NCI-H1417 (cell line): ENCODE data around the gene CYP26B1.
A peak's percentile ranks its signal among the peaks of the same experiment; 100 is the strongest.

Experiments used
- DNase-seq, 3 experiments: peaks; one replicate each; lab custom pipeline; 2025; lab: John Stamatoyannopoulos, UW

The CYP26B1 gene

GRCh38 chr2:72129681-72130340 lies 17.9 kb downstream of the CYP26B1 start:
- DNase-seq, result no peak

GRCh38 chr2:72128843-72129227 lies 18.8 kb downstream of the CYP26B1 start:
- DNase-seq, result no peak

- DNase-seq, result no peak
Measured at GRCh38 chr2:72128059-72128842, 19.4 kb downstream of the CYP26B1 start.

- DNase-seq, result no peak
Measured at GRCh38 chr2:72127401-72128058, 20.1 kb downstream of the CYP26B1 start.

GRCh38 chr2:72126186-72127100 lies 21.2 kb downstream of the CYP26B1 start:
- DNase-seq, result no peak

GRCh38 chr2:72124376-72124775 lies 23.3 kb downstream of the CYP26B1 start:
- no peak for DNase-seq

- DNase-seq, result no peak
Measured at GRCh38 chr2:72121153-72121552, 26.5 kb downstream of the CYP26B1 start.

- no peak for DNase-seq
Measured at GRCh38 chr2:72118951-72119350, 28.7 kb downstream of the CYP26B1 start.

GRCh38 chr2:72118386-72118785 lies 29.3 kb downstream of the CYP26B1 start:
- no peak for DNase-seq

GRCh38 chr2:72117718-72118117 lies 29.9 kb downstream of the CYP26B1 start:
- DNase-seq, result no peak

- no peak for DNase-seq
Measured at GRCh38 chr2:72117029-72117428, 30.6 kb downstream of the CYP26B1 start.

- DNase-seq, result no peak
Measured at GRCh38 chr2:72116081-72116533, 31.6 kb downstream of the CYP26B1 start.

GRCh38 chr2:72115110-72116080 lies 32.3 kb downstream of the CYP26B1 start:
- DNase-seq, result peak in 2 of 3 experiments; percentile 9 to 28

- DNase-seq, result no peak
Measured at GRCh38 chr2:72114693-72115051, 33.0 kb downstream of the CYP26B1 start.

- DNase-seq, result no peak
Measured at GRCh38 chr2:72113847-72114692, 33.6 kb downstream of the CYP26B1 start.

GRCh38 chr2:72112981-72113846 lies 34.4 kb downstream of the CYP26B1 start:
- no peak for DNase-seq

- DNase-seq, result no peak
Measured at GRCh38 chr2:72112401-72112800, 35.3 kb downstream of the CYP26B1 start.

- DNase-seq, result no peak
Measured at GRCh38 chr2:72111061-72111460, 36.6 kb downstream of the CYP26B1 start.

- DNase-seq, result no peak
Measured at GRCh38 chr2:72109904-72110303, 37.8 kb downstream of the CYP26B1 start.
